Smooth muscle cell (in vitro differentiated cells): ENCODE measurements around the gene AVPR1B. TPM values are rescaled to one million over a fixed set of nuclear protein-coding genes. Genes with fewer than 3 reads are reported as not detected.

Experiments
- DNase-seq: peaks from one replicate; lab custom pipeline; 2025; ENCODE audit not compliant: unreplicated experiment; lab: John Stamatoyannopoulos, UW
- H2AFZ ChIP-seq: fragments of 200-600 bp; sonication (generic); 2 replicates; pipeline ENCODE4 v1.6.0; 2016; ENCODE audit warnings: antibody characterized with exemption, low read depth, mild to moderate bottlenecking
- H3F3A ChIP-seq: fragments of 200-600 bp; sonication (generic); 2 replicates; pipeline ENCODE4 v1.6.0; 2017; ENCODE audit warnings: antibody characterized with exemption, low read depth
- H3K27ac ChIP-seq: fragments of 200-600 bp; sonication (generic); 2 replicates; pipeline ENCODE4 v1.5.1; 2016; ENCODE audit warnings: low read depth, mild to moderate bottlenecking
- H3K27me3 ChIP-seq: fragments of 200-600 bp; sonication (generic); 2 replicates; pipeline ENCODE4 v1.6.1; 2016; ENCODE audit warnings: low read depth, mild to moderate bottlenecking
- H3K36me3 ChIP-seq: fragments of 200-600 bp; sonication (generic); 2 replicates; pipeline ENCODE4 v1.5.1; 2016; ENCODE audit warnings: low read depth
- H3K4me1 ChIP-seq: fragments of 200-600 bp; sonication (generic); 2 replicates; pipeline ENCODE4 v1.5.1; 2016; ENCODE audit warnings: low read depth
- H3K4me2 ChIP-seq: fragments of 200-600 bp; sonication (generic); 2 replicates; pipeline ENCODE4 v1.6.0; 2016; ENCODE audit warnings: mild to moderate bottlenecking
- H3K4me3 ChIP-seq: fragments of 200-600 bp; sonication (generic); 2 replicates; pipeline ENCODE4 v1.5.1; 2016; ENCODE audit warnings: mild to moderate bottlenecking
- H3K79me2 ChIP-seq: fragments of 200-600 bp; sonication (generic); 2 replicates; pipeline ENCODE4 v1.6.0; 2016; ENCODE audit warnings: low read depth, mild to moderate bottlenecking
- H3K9ac ChIP-seq: fragments of 200-600 bp; sonication (generic); 2 replicates; pipeline ENCODE4 v1.6.0; 2016; ENCODE audit warnings: low read depth
- H3K9me3 ChIP-seq: fragments of 200-600 bp; sonication (generic); replicated peaks from 2 replicates; pipeline ENCODE4 v1.5.1; 2016; ENCODE audit warnings: low read depth
- H4K20me1 ChIP-seq: fragments of 200-600 bp; sonication (generic); 2 replicates; pipeline ENCODE4 v1.6.0; 2016; ENCODE audit warnings: low read depth
- WGBS: methylation state at CpG from one replicate; pipeline ENCODE4 v1.1.7; 2016; ENCODE audit warnings: low lambda C conversion rate; 5-methylcytosine and 5-hydroxymethylcytosine counted together
- polyA plus RNA-seq: library from polyadenylated mRNA; unstranded; fragments of >200 nt; fragmentation: Nextera tagmentation; extraction: Ambion mirVana; gene quantifications from 2 replicates; pipeline ENCODE4 v1.2.1, GENCODE V29; 2016
- total RNA-seq: library from RNA; depleted of rRNA; stranded (reverse); fragments of >200 nt; gene quantifications from 2 replicates; pipeline ENCODE4 v1.2.3, GENCODE V29; 2014
- TF ChIP-seq, protein P1 (sequence below): fragments of 200-600 bp; sonication (generic); IDR thresholded peaks from 2 replicates; pipeline ENCODE4 v1.5.1; 2017; ENCODE audit warnings: borderline replicate concordance, mild to moderate bottlenecking, antibody characterized with exemption; ENCODE audit not compliant: insufficient read depth, poor library complexity, severe bottlenecking

AVPR1B gene
- total and polyA plus RNA-seq, 2 experiments from 2014 or later: not detected

GRCh38 chr1:206103979-206104378 lies 13.2 kb downstream of the AVPR1B start:
- Histone ChIP-seq H3K27ac (no peak overlapping the region), H4K20me1 (no peaks in the 10 kb centered on the region), H3K9me3 (no peaks in the 10 kb centered on the region), H3F3A (no peaks in the 10 kb centered on the region), H3K4me2 (no peak overlapping the region), H2AFZ (no peak overlapping the region), H3K79me2 (no peaks in the 10 kb centered on the region), H3K4me3 (no peak overlapping the region), H3K4me1 (no peaks in the 10 kb centered on the region), H3K9ac (no peak overlapping the region), H3K27me3 (no peaks in the 10 kb centered on the region), H3K36me3 (no peaks in the 10 kb centered on the region)
- 99% methylated on average over 10 of the region's 10 CpGs for WGBS
- no peak for DNase-seq
- TF ChIP-seq, protein P1, sequence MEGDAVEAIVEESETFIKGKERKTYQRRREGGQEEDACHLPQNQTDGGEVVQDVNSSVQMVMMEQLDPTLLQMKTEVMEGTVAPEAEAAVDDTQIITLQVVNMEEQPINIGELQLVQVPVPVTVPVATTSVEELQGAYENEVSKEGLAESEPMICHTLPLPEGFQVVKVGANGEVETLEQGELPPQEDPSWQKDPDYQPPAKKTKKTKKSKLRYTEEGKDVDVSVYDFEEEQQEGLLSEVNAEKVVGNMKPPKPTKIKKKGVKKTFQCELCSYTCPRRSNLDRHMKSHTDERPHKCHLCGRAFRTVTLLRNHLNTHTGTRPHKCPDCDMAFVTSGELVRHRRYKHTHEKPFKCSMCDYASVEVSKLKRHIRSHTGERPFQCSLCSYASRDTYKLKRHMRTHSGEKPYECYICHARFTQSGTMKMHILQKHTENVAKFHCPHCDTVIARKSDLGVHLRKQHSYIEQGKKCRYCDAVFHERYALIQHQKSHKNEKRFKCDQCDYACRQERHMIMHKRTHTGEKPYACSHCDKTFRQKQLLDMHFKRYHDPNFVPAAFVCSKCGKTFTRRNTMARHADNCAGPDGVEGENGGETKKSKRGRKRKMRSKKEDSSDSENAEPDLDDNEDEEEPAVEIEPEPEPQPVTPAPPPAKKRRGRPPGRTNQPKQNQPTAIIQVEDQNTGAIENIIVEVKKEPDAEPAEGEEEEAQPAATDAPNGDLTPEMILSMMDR: no peak

DNA sequence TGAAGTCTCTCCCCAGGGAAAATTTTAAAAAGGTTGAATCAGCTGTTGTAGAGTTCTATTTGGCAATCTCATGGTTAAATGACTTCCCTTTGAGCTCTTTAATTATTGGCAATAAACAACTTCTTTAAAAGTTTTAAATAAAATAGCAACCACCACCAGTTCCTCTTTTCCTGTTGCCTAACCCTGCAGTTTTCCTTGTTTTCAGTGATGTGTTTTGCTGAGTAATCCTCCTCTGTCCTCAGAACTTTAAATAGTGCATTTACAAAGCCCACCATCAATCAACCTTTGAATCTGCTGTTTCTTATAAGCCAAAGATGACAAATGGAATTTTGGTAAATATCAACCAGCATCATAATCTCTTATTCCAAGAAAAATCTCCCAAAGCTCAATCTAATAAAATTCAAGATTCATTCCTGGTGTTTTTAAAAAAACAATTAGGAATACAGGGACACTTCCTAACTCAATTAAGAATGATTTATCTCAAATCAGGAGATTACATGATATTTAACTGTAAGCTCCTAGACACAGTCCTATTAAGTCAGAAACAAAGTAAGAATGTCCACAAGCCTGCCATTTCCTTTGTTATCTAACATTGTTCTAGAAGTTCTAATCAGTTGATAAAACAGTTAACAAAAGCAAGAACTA lies 14.8 kb downstream of the AVPR1B start:
- Histone ChIP-seq H3K9me3 (no peaks in the 10 kb centered on the region), H3K4me1 (no peaks in the 10 kb centered on the region), H3F3A (no peaks in the 10 kb centered on the region), H3K79me2 (no peaks in the 10 kb centered on the region), H3K4me3 (no peak overlapping the region), H2AFZ (no peak overlapping the region), H3K27me3 (no peaks in the 10 kb centered on the region), H4K20me1 (no peaks in the 10 kb centered on the region), H3K27ac (no peak overlapping the region), H3K9ac (no peak overlapping the region), H3K36me3 (no peaks in the 10 kb centered on the region), H3K4me2 (no peak overlapping the region)
- TF ChIP-seq, protein P1: no peak
- DNase-seq: no peak

GRCh38 chr1:206101351-206102045 lies 15.7 kb downstream of the AVPR1B start:
- Histone ChIP-seq H3K4me3 (no peak overlapping the region), H3K36me3 (no peaks in the 10 kb centered on the region), H3K4me2 (no peak overlapping the region), H3K9ac (no peak overlapping the region), H3K4me1 (no peaks in the 10 kb centered on the region), H4K20me1 (no peaks in the 10 kb centered on the region), H2AFZ (no peak overlapping the region), H3F3A (no peaks in the 10 kb centered on the region), H3K27me3 (no peaks in the 10 kb centered on the region), H3K79me2 (no peaks in the 10 kb centered on the region), H3K27ac (no peak overlapping the region), H3K9me3 (no peaks in the 10 kb centered on the region)
- TF ChIP-seq, protein P1: no peak
- no peak for DNase-seq
- 94% methylated on average over 6 of the region's 6 CpGs for WGBS
